GM10266 (cell line): ENCODE results near the gene OSCP1.

ENCODE experiments used
- DNase-seq: peaks from one replicate; pipeline ENCODE4 v3.0.0; 2012; ENCODE audit errors: extremely low spot score
- CTCF ChIP-seq: IDR thresholded peaks from 2 replicates; pipeline ENCODE4 v1.5.1; 2012; ENCODE audit warnings: mild to moderate bottlenecking, low read depth; ENCODE audit not compliant: control insufficient read depth, insufficient read depth; ENCODE audit errors: missing control alignments

The OSCP1 gene

DNA sequence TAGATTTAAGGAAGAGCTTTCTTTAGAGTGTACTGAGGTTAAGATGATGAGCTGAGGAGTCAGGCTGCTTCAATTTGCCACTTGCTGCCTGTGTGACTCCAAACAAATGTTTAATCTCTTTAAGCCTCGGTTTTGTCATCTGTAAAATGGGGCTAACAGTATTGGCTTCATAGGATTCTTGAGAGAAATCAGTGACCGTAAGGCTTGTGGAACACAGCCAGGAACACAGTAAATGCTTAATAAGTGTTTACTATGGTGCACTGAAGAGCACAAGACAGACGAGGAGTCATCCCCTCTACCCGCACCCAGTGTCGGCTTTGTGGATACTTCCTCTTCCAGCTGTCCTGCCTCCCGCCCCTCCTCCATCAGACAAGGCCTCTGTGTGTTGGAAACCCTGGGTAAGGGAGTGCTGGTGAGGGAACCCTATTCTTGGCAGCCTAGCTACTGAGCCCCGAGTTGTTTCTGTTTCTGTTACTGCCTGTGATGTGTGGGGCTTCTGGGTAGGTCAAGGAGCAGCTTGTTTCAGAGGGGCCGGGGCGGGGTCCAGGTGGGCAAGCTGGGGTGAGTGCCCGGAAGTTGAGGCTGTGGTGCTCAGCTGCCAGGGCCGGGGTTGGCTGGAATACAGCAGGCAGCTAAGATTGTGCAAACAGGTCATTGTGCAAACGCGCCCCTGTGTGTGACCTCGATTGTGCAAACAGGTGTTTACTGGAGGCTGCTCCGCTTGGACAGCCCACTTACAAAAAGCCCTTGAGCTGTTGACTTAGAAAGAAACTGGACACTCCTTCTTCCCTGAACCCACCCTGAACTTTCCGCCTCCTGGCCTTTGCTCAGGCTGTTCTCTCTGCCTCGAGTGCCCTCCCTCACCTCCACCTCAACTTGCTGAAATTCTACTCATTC, 36.4 kb upstream of the OSCP1 start:
- TF ChIP-seq CTCF: no peak
- DNase-seq: no peak

DNA sequence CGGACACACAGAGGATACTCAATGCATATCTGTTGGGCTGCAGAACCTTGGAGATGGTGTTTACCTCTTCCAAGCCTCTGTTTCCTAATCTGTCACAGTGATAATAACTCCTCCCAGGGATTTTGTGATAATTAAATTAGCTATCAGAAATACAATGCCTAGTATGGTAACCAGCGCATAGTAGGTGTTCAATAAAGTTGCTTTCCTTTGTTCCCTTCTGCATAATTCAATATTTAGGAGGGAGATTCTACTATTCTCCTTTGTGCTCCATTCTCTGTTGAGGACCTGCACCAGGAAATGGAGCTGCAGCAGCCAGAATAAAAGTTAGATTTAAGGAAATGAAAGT, 35.8 kb upstream of the OSCP1 start:
- TF ChIP-seq CTCF: no peak
- no peak for DNase-seq

GRCh38 chr1:36484099-36484498, 33.8 kb upstream of the OSCP1 start:
- TF ChIP-seq CTCF: no peak
- DNase-seq: no peak

DNA sequence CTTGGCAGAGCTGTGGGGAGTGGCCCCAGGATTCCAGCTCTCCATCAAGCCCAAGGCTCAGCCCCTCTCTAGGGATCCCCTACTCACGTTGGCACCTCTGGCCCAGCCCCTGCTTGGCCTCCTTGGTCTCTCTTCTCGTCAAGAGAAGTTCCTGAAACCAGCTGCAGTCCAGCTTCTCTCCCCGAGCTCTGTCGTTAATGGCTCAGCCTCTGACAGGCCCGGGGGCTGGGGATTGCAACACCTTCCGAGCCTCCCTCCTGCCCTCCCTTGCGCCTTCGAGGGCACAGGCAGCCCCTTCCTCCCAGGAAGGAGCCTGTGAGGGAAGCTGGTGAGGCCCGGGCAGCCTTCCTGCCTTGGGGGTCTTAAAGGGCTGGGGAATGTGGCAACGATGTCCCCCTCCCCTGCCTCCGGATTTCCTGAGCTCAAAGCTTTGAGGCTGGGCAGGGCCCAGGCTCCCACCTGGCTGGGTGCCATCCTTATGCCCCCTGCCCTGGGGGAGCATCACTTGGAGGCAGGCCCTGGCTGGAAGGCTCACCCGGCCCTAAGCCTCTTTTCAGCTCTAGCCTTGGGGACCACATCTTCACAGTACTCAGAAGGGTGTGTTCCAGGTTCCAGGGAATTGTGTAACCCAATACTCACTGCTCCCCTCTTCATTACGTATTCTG, 32.6 kb upstream of the OSCP1 start, which contains the start of gene CSF3R:
Gene CSF3R, minus strand, starts transcription at position 190 of the 665 bp plus-strand sequence. CDS start 3,417 bp downstream, outside the sequence.
- no peak for DNase-seq
- no peak for TF ChIP-seq CTCF

GRCh38 chr1:36481771-36482723, 31.8 kb upstream of the OSCP1 start:
- no peak for DNase-seq
- no peak for TF ChIP-seq CTCF

- TF ChIP-seq CTCF: no peak
- no peak for DNase-seq
Observed at GRCh38 chr1:36481091-36481490, 30.8 kb upstream of the OSCP1 start.
